ACC112 (cell line): Measurements from ENCODE around the gene PPM1H.
"Not testable (repeated sequence)": the region's sequence is repeated elsewhere in the genome, so short reads cannot be mapped to it uniquely, and the experiment has no call there.

Source experiments
- H2AFZ ChIP-seq: fragments of 200-600 bp; sonication (generic); one replicate; pipeline ENCODE4 v1.6.0; 2017; ENCODE audit warnings: antibody characterized with exemption, low read length; ENCODE audit not compliant: unreplicated experiment
- H3K27ac ChIP-seq: fragments of 200-600 bp; sonication (generic); 2 replicates; pipeline ENCODE4 v1.5.1; 2014; ENCODE audit warnings: low read depth, mild to moderate bottlenecking, antibody characterized with exemption, low read length, moderate library complexity
- H3K27me3 ChIP-seq: fragments of 200-600 bp; sonication (generic); 2 replicates; pipeline ENCODE4 v1.6.1; 2014; ENCODE audit warnings: mild to moderate bottlenecking, antibody characterized with exemption, low read length, moderate library complexity, mixed read lengths; ENCODE audit not compliant: insufficient read depth
- H3K36me3 ChIP-seq: fragments of 200-600 bp; sonication (generic); 2 replicates; pipeline ENCODE4 v1.6.1; 2016; ENCODE audit warnings: mild to moderate bottlenecking, antibody characterized with exemption, low read length, moderate library complexity, mixed read lengths; ENCODE audit not compliant: insufficient read depth
- H3K4me1 ChIP-seq: fragments of 200-600 bp; sonication (generic); one replicate; pipeline ENCODE4 v1.6.1; 2016; ENCODE audit warnings: low read length, mixed read lengths; ENCODE audit not compliant: insufficient read depth, unreplicated experiment, control insufficient read depth
- H3K4me3 ChIP-seq: fragments of 200-600 bp; sonication (generic); 2 replicates; pipeline ENCODE4 v1.5.1; 2014; ENCODE audit warnings: mild to moderate bottlenecking, low read depth, low read length
- H3K79me2 ChIP-seq: fragments of 200-600 bp; sonication (generic); one replicate; pipeline ENCODE4 v1.6.0; 2016; ENCODE audit warnings: low read length; ENCODE audit not compliant: control insufficient read depth, unreplicated experiment, insufficient read depth

Gene PPM1H

DNA sequence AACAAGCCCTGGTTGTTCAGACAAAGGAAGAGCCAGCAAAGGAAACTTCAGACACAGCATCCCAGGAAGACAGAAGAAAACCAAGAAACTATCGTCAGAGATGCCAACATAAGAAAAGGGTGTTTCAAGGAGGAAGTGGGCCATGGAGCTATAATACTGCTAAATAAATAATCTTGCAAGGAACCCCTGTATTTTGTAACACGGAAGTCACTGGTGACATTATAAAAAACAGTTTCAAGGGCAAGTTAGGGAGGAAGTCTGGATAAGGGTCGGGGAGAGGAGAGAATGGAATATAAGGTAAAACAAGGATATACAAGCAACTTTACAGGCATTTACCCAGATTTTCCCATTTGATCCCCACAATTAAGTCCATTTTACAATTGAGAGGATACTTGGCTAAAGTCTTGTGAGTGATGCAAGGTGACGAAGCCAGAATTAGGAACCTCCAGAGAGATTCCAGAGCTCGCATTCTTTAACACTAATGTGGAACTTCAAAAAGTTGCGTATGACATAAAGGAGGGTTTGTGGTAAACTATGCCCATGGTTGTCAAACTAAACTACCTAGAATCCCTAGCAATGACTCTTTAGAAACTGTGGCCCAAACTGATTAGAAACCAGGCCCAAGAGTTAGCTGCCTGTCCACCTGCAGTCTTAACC is 46.4 kb downstream of the PPM1H start:
- H3K4me3 ChIP-seq = no peak overlapping the region
- H3K79me2 ChIP-seq = no peaks in the 10 kb centered on the region
- H2AFZ ChIP-seq = no peak overlapping the region
- no peaks in the 10 kb centered on the region for H3K4me1 ChIP-seq
- H3K27me3 ChIP-seq = no peaks in the 10 kb centered on the region
- no peak overlapping the region for H3K27ac ChIP-seq
- H3K36me3 ChIP-seq = no peaks in the 10 kb centered on the region

- Histone ChIP-seq H3K4me1 (no peaks in the 10 kb centered on the region), H3K27ac (no peak overlapping the region), H2AFZ (no peak overlapping the region), H3K4me3 (no peak overlapping the region), H3K36me3 (no peaks in the 10 kb centered on the region), H3K27me3 (no peaks in the 10 kb centered on the region), H3K79me2 (no peaks in the 10 kb centered on the region)
Observed at GRCh38 chr12:62886796-62887195, 48.2 kb downstream of the PPM1H start.

DNA sequence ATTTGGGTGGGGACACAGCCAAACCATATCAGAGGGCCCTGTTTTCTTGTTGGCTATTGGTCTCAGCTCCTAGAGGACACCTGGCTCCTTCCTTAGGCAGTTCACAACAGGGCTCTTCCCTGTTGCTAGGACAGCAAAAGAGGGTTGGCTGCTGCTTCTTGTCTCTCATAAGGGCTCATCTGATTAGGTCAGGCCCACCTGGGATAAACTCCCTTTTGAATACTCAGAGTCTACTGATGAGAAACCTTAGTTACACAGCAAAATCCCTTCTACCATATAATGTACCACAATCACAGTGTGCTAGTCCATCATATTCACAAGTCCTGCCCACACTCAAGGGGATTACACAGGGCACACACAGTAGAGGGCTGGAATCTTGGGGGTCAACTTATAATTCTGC is 49.7 kb downstream of the PPM1H start:
- Histone ChIP-seq H3K27me3 (no peaks in the 10 kb centered on the region), H3K4me3 (no peak overlapping the region), H3K79me2 (no peaks in the 10 kb centered on the region), H3K36me3 (no peaks in the 10 kb centered on the region), H3K4me1 (no peaks in the 10 kb centered on the region), H3K27ac (no peak overlapping the region), H2AFZ (no peak overlapping the region)

DNA sequence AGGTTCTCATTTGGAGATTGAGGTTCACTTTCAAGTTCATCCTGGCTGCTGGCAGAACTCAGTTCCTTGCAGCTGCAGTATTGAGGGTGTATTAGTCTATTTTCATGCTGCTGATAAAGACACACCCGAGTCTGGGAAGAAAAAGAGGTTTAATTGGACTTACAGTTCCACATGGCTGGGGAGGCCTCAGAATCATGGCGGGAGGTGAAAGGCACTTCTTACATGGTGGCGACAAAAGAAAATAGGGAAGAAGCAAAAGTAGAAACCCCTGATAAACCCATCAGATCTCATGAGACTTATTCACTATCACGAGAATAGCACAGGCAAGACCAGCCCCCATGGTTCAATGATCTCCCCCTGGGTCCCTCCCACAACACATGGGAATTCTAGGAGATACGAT is 50.1 kb downstream of the PPM1H start:
- not testable (repeated sequence) for H3K79me2 ChIP-seq, H3K4me3 ChIP-seq, H3K36me3 ChIP-seq, H3K27ac ChIP-seq, H3K27me3 ChIP-seq, H2AFZ ChIP-seq, H3K4me1 ChIP-seq

GRCh38 chr12:62882696-62883095 is 52.3 kb downstream of the PPM1H start:
- no peak overlapping the region for H3K27ac ChIP-seq
- H3K4me3 ChIP-seq = no peak overlapping the region
- H2AFZ ChIP-seq = no peak overlapping the region
- H3K36me3 ChIP-seq = no peaks in the 10 kb centered on the region
- no peaks in the 10 kb centered on the region for H3K27me3 ChIP-seq
- no peaks in the 10 kb centered on the region for H3K4me1 ChIP-seq
- no peaks in the 10 kb centered on the region for H3K79me2 ChIP-seq

- no peaks in the 10 kb centered on the region for H3K36me3 ChIP-seq
- H3K4me3 ChIP-seq = no peak overlapping the region
- H3K27me3 ChIP-seq = no peaks in the 10 kb centered on the region
- H3K27ac ChIP-seq = no peak overlapping the region
- no peaks in the 10 kb centered on the region for H3K79me2 ChIP-seq
- no peaks in the 10 kb centered on the region for H3K4me1 ChIP-seq
- no peak overlapping the region for H2AFZ ChIP-seq
Observed at GRCh38 chr12:62882140-62882539, 52.8 kb downstream of the PPM1H start.

GRCh38 chr12:62879691-62880090 is 55.3 kb downstream of the PPM1H start:
- no peak overlapping the region for H2AFZ ChIP-seq
- H3K79me2 ChIP-seq = no peaks in the 10 kb centered on the region
- H3K36me3 ChIP-seq = no peaks in the 10 kb centered on the region
- H3K27ac ChIP-seq = no peak overlapping the region
- H3K27me3 ChIP-seq = no peaks in the 10 kb centered on the region
- H3K4me1 ChIP-seq = no peaks in the 10 kb centered on the region
- no peak overlapping the region for H3K4me3 ChIP-seq

GRCh38 chr12:62879228-62879627 is 55.7 kb downstream of the PPM1H start:
- not testable (repeated sequence) for H3K36me3 ChIP-seq, H3K79me2 ChIP-seq, H3K27me3 ChIP-seq, H2AFZ ChIP-seq, H3K4me3 ChIP-seq, H3K4me1 ChIP-seq, H3K27ac ChIP-seq

GRCh38 chr12:62878211-62878610 is 56.7 kb downstream of the PPM1H start:
- H3K27me3 ChIP-seq = no peaks in the 10 kb centered on the region
- no peak overlapping the region for H2AFZ ChIP-seq
- no peaks in the 10 kb centered on the region for H3K79me2 ChIP-seq
- no peaks in the 10 kb centered on the region for H3K36me3 ChIP-seq
- H3K27ac ChIP-seq = no peak overlapping the region
- no peaks in the 10 kb centered on the region for H3K4me1 ChIP-seq
- no peak overlapping the region for H3K4me3 ChIP-seq

DNA sequence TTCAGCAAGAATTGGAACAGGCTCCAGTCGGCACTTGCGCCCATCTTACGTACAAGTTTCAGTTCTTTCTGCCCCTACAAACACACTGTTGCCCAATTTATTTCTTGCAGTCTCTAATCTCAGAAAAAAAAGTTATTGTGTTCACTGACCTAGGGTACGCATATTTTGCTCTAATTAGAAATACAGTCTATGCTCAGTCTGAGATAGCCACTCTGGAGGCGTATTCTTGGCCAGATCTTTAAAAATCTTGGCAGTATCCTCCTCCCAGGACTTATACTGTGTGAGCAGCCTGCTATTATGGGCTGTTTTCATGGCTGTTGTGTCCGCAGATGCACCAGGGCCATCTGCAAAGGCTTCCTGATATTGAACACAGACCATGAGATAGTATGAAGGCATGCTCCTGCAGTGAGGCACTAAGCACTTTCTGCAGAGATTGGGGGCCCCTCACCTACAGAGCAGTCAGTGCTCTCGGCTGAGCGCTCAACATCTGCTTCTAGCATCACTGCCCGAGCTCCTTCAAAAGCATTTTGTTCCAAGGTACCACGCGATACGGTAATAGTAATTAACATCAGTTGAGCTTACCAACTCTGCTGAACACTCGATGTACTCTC is 57.9 kb downstream of the PPM1H start:
- H3K79me2 ChIP-seq = no peaks in the 10 kb centered on the region
- no peaks in the 10 kb centered on the region for H3K4me1 ChIP-seq
- no peaks in the 10 kb centered on the region for H3K27me3 ChIP-seq
- no peak overlapping the region for H3K27ac ChIP-seq
- no peak overlapping the region for H2AFZ ChIP-seq
- no peak overlapping the region for H3K4me3 ChIP-seq
- H3K36me3 ChIP-seq = no peaks in the 10 kb centered on the region

GRCh38 chr12:62873826-62874448 is 61.0 kb downstream of the PPM1H start:
- Histone ChIP-seq H2AFZ (no peak overlapping the region), H3K27ac (no peak overlapping the region), H3K36me3 (no peaks in the 10 kb centered on the region), H3K4me1 (no peaks in the 10 kb centered on the region), H3K79me2 (no peaks in the 10 kb centered on the region), H3K27me3 (no peaks in the 10 kb centered on the region), H3K4me3 (no peak overlapping the region)
